HepG2 (cell line): ENCODE data around the gene MBD3L2B. TPM values are rescaled to one million over a fixed set of nuclear protein-coding genes. Genes with fewer than 3 reads are reported as not detected.

ENCODE experiments used
- BCLAF1 ChIP-seq: fragments of 450-650 bp; IDR thresholded peaks from 2 replicates; pipeline ENCODE4 v1.6.1; 2017; ENCODE audit warnings: mild to moderate bottlenecking
- ESRRA ChIP-seq: sonication (generic); formaldehyde crosslinking; IDR thresholded peaks from 2 replicates; pipeline ENCODE4 v1.5.1; 2020; ENCODE audit warnings: mild to moderate bottlenecking, low read depth, missing genetic modification reagents
- FIP1L1 ChIP-seq: fragments of 200-400 bp; formaldehyde crosslinking; IDR thresholded peaks from 2 replicates; pipeline ENCODE4 v1.6.1; 2018; ENCODE audit warnings: low read depth, mild to moderate bottlenecking, low read length, moderate library complexity, borderline replicate concordance; ENCODE audit not compliant: insufficient read depth
- KLF13 ChIP-seq: sonication (generic); formaldehyde crosslinking; IDR thresholded peaks from 2 replicates; pipeline ENCODE4 v1.4.0; 2020; ENCODE audit warnings: mild to moderate bottlenecking, missing genetic modification reagents
- MIER2 ChIP-seq: IDR thresholded peaks from 2 replicates; pipeline ENCODE4 v1.6.1; 2016; ENCODE audit warnings: missing biosample characterization, missing genetic modification reagents
- RNF2 ChIP-seq: fragments of 450-650 bp; conservative IDR thresholded peaks from 2 replicates; pipeline ENCODE4 v1.6.1; 2016; ENCODE audit warnings: low read depth
- SP2 ChIP-seq: sonication (generic); formaldehyde crosslinking; IDR thresholded peaks from 2 replicates; pipeline ENCODE4 v1.5.1; 2020; ENCODE audit warnings: mild to moderate bottlenecking, missing genetic modification reagents
- ZNF567 ChIP-seq: sonication (generic); formaldehyde crosslinking; IDR thresholded peaks from 2 replicates; pipeline ENCODE4 v1.8.1; 2023; ENCODE audit warnings: mild to moderate bottlenecking, missing genetic modification reagents, borderline replicate concordance
- ZNF672 ChIP-seq: sonication (generic); formaldehyde crosslinking; IDR thresholded peaks from 2 replicates; pipeline ENCODE4 v1.8.1; 2022; ENCODE audit warnings: missing genetic modification reagents
- ZNF703 ChIP-seq: sonication (generic); formaldehyde crosslinking; IDR thresholded peaks from 2 replicates; pipeline ENCODE4 v1.5.1; 2020; ENCODE audit warnings: missing genetic modification reagents, mild to moderate bottlenecking, moderate library complexity, borderline replicate concordance
- ZNF747 ChIP-seq: sonication (generic); formaldehyde crosslinking; IDR thresholded peaks from 2 replicates; pipeline ENCODE4 v1.8.1; 2023; ENCODE audit warnings: missing genetic modification reagents, mild to moderate bottlenecking, borderline replicate concordance
- ZNF775 ChIP-seq: sonication (generic); formaldehyde crosslinking; IDR thresholded peaks from 2 replicates; pipeline ENCODE4 v1.4.0; 2020; ENCODE audit warnings: missing genetic modification reagents, mild to moderate bottlenecking, moderate library complexity, borderline replicate concordance
- polyA plus RNA-seq, 8 experiments: library from polyadenylated mRNA; depleted of rRNA in 3 of 8; stranded (reverse) in 7 of 8; unstranded in 1 of 8; fragments of >200 nt; fragmentation: Illumina TruSeq in 4 of 8; extraction: Trizol in 4 of 8; gene quantifications; 2 replicates each; pipeline versions ENCODE4 v1.2.1 to v1.2.3, GENCODE V29; 2011 to 2016; ENCODE audit warnings: low read depth in 4 of 8, missing spikeins in 1 of 8, mixed read lengths in 1 of 8; ENCODE audit not compliant: insufficient read depth in 1 of 8
- total RNA-seq, 5 experiments: library from RNA; depleted of rRNA; stranded (reverse); fragments of >200 nt; fragmentation: Illumina TruSeq; extraction: Trizol; gene quantifications; 2 replicates each; pipeline ENCODE4 v1.2.3, GENCODE V29; 2016; ENCODE audit warnings: low read depth in 1 of 5
- TF ChIP-seq, protein P1 (sequence below): sonication (generic); formaldehyde crosslinking; IDR thresholded peaks from one replicate; pipeline ENCODE4 v1.5.1; 2020; ENCODE audit warnings: mild to moderate bottlenecking, missing genetic modification reagents; ENCODE audit errors: not compliant biosample characterization
- TF ChIP-seq, protein P2 (sequence below): sonication (generic); formaldehyde crosslinking; IDR thresholded peaks from 2 replicates; pipeline ENCODE4 v1.4.0; 2020; ENCODE audit warnings: missing genetic modification reagents

The MBD3L2B gene
- total and polyA plus RNA-seq, 2 of the 13 experiments (the other 11 are each of a cell fraction or from before 2014, with no cell fraction given) = not detected

DNA sequence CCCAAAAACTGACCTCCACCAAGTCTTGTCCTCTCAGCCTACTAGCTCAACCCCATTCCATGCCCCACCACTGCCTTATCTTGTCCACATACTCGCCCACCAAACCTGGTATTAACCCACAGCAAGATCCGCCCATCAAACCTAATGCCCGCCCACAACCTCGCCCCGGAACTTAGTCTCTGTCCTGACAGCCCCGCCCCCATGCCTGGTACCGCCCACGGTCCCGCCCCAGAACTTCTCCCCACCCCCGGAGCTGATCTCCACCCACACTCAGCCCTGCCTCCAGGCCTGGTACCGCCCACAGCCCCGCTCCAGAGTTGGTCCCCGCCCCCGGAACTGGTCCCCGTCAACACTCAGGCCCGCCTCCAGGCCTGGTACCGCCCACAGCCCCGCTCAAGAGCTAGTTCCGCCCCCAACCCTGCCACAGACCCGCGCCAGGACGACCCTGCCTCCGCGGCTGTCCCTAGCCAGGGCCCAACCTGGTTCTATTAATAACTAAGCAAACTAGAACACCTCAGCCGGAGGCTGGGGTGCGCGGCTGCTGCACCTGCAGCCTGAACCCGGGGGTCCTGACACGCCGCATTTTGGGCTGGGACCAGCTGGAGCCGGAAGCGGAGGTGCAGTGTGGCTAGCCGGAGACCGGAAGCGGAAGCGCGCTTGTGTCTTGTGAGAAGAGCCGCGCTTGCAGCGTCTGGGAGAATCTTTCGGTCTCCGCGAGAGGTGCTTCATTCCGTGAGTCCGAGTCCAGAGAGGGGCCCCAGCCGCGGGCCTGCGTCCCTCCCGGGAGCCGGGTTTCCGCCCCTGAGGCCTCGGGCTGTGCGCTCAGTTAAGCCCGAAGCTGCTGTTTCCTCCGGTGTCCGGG is 48.0 kb upstream of the MBD3L2B start, which contains the start of gene ZNF557 (continued):
- TF ChIP-seq FIP1L1 = no peak
- TF ChIP-seq RNF2 = no peak
- no peak for TF ChIP-seq ZNF703 (CRISPR knock-in tag)
- TF ChIP-seq, protein P1, sequence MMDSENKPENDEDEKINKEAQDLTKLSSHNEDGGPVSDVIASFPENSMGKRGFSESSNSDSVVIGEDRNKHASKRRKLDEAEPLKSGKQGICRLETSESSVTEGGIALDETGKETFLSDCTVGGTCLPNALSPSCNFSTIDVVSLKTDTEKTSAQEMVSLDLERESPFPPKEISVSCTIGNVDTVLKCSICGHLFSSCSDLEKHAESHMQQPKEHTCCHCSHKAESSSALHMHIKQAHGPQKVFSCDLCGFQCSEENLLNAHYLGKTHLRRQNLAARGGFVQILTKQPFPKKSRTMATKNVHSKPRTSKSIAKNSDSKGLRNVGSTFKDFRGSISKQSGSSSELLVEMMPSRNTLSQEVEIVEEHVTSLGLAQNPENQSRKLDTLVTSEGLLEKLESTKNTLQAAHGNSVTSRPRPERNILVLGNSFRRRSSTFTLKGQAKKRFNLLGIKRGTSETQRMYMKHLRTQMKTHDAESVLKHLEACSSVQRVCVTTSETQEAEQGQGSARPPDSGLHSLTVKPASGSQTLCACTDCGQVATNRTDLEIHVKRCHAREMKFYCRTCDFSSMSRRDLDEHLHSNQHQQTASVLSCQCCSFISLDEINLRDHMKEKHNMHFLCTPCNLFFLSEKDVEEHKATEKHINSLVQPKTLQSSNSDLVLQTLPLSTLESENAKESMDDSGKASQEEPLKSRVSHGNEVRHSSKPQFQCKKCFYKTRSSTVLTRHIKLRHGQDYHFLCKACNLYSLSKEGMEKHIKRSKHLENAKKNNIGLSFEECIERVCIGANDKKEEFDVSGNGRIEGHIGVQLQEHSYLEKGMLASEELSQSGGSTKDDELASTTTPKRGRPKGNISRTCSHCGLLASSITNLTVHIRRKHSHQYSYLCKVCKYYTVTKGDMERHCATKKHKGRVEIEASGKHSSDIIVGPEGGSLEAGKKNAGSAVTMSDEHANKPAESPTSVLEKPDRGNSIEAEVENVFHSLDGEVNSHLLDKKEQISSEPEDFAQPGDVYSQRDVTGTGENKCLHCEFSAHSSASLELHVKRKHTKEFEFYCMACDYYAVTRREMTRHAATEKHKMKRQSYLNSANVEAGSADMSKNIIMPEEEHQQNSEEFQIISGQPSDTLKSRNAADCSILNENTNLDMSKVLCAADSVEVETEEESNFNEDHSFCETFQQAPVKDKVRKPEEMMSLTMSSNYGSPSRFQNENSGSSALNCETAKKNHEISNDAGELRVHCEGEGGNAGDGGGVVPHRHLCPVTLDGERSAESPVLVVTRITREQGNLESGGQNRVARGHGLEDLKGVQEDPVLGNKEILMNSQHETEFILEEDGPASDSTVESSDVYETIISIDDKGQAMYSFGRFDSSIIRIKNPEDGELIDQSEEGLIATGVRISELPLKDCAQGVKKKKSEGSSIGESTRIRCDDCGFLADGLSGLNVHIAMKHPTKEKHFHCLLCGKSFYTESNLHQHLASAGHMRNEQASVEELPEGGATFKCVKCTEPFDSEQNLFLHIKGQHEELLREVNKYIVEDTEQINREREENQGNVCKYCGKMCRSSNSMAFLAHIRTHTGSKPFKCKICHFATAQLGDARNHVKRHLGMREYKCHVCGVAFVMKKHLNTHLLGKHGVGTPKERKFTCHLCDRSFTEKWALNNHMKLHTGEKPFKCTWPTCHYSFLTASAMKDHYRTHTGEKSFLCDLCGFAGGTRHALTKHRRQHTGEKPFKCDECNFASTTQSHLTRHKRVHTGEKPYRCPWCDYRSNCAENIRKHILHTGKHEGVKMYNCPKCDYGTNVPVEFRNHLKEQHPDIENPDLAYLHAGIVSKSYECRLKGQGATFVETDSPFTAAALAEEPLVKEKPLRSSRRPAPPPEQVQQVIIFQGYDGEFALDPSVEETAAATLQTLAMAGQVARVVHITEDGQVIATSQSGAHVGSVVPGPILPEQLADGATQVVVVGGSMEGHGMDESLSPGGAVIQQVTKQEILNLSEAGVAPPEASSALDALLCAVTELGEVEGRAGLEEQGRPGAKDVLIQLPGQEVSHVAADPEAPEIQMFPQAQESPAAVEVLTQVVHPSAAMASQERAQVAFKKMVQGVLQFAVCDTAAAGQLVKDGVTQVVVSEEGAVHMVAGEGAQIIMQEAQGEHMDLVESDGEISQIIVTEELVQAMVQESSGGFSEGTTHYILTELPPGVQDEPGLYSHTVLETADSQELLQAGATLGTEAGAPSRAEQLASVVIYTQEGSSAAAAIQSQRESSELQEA = peak; percentile 69
- 0 out of 2 replicates have a peak, but pooled peaks have one; percentile 56 for TF ChIP-seq KLF13 (CRISPR knock-in tag)
- peak; percentile 81; the same call in 1 of the 2 replicates for TF ChIP-seq ZNF567
- no peak for TF ChIP-seq ESRRA (CRISPR knock-in tag)
- TF ChIP-seq, protein P2, sequence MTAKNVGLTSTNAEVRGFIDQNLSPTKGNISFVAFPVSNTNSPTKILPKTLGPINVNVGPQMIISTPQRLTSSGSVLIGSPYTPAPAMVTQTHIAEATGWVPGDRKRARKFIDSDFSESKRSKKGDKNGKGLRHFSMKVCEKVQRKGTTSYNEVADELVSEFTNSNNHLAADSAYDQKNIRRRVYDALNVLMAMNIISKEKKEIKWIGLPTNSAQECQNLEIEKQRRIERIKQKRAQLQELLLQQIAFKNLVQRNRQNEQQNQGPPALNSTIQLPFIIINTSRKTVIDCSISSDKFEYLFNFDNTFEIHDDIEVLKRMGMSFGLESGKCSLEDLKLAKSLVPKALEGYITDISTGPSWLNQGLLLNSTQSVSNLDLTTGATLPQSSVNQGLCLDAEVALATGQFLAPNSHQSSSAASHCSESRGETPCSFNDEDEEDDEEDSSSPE (CRISPR knock-in tag) = no peak
- TF ChIP-seq ZNF775 = no peak
- TF ChIP-seq ZNF747 (CRISPR knock-in tag) = peak; percentile 50; the same call in 1 of the 2 replicates
- TF ChIP-seq BCLAF1 = no peak
- no peak for TF ChIP-seq ZNF672 (CRISPR knock-in tag)
- no peak for TF ChIP-seq MIER2 (CRISPR knock-in tag)
- peak; percentile 75 for TF ChIP-seq SP2 (CRISPR knock-in tag)
